Stimulated activated CD8-positive, alpha-beta memory T cell treated with anti-CD3 and anti-CD28 coated beads, Interleukin-7, amount 100 ng/mL, for 24 hours (primary cell): ENCODE results near the gene CARS1.

Experiments
- DNase-seq: peaks from one replicate; pipeline ENCODE4 v3.0.0-alpha.2; 2020; ENCODE audit warnings: low read depth

CARS1 gene

GRCh38 chr11:2991452-2992233 is 65.6 kb downstream of the CARS1 start:
- DNase-seq = no peak

GRCh38 chr11:2990617-2991451 is 66.4 kb downstream of the CARS1 start:
- DNase-seq = no peak

- DNase-seq = no peak
Measured at GRCh38 chr11:2989551-2989950, 67.7 kb downstream of the CARS1 start.

- no peak for DNase-seq
Measured at GRCh38 chr11:2989006-2989405, 68.2 kb downstream of the CARS1 start.

- no peak for DNase-seq
Measured at GRCh38 chr11:2987881-2988861, 69.1 kb downstream of the CARS1 start.

- no peak for DNase-seq
Measured at GRCh38 chr11:2983908-2984307, 73.3 kb downstream of the CARS1 start.

- DNase-seq = no peak
Measured at GRCh38 chr11:2982214-2982613, 75.0 kb downstream of the CARS1 start.

GRCh38 chr11:2981130-2981529 is 76.1 kb downstream of the CARS1 start:
- no peak for DNase-seq

- no peak for DNase-seq
Measured at GRCh38 chr11:2980168-2980840, 76.9 kb downstream of the CARS1 start.

- no peak for DNase-seq
Measured at GRCh38 chr11:2977113-2977512, 80.1 kb downstream of the CARS1 start.

- no peak for DNase-seq
Measured at GRCh38 chr11:2976294-2977063, 80.7 kb downstream of the CARS1 start.

- no peak for DNase-seq
Measured at GRCh38 chr11:2975594-2975993, 81.6 kb downstream of the CARS1 start.

- DNase-seq = no peak
Measured at GRCh38 chr11:2974272-2974671, 83.0 kb downstream of the CARS1 start.

GRCh38 chr11:2968341-2968900 is 88.8 kb downstream of the CARS1 start:
- DNase-seq = no peak

GRCh38 chr11:2964782-2965181 is 92.4 kb downstream of the CARS1 start:
- DNase-seq = no peak

- DNase-seq = no peak
Measured at GRCh38 chr11:2963761-2964160, 93.5 kb downstream of the CARS1 start.

- no peak for DNase-seq
Measured at GRCh38 chr11:2963112-2963754, 94.0 kb downstream of the CARS1 start.

GRCh38 chr11:2961080-2961479 is 96.1 kb downstream of the CARS1 start:
- DNase-seq = no peak

- DNase-seq = no peak
Measured at GRCh38 chr11:2960139-2960538, 97.1 kb downstream of the CARS1 start.

- DNase-seq = no peak
Measured at GRCh38 chr11:2958251-2958650, 99.0 kb downstream of the CARS1 start.
